Right lung (tissue), 5 donors: ENCODE measurements around the gene ITPKA. TPM values are rescaled to one million over a fixed set of nuclear protein-coding genes. Genes with fewer than 3 reads are reported as not detected.

Source experiments
- DNase-seq, 2 donors: peaks; one replicate each; pipeline ENCODE4 v3.0.0-alpha.2; 2013
- polyA plus RNA-seq, 5 donors: library from polyadenylated mRNA; unstranded; fragments of 120-200 nt; gene quantifications; one replicate each; pipeline versions ENCODE4 v1.2.1 to v1.2.3, GENCODE V29; 2013; ENCODE audit warnings: inconsistent platforms in 1 of 5, low replicate concordance in 1 of 5; ENCODE audit not compliant: insufficient read length in 5 of 5, insufficient read depth in 1 of 5

The ITPKA gene
- polyA plus RNA-seq, 5 donors = 1.0 to 1.6 (median 1.3) TPM

GRCh38 chr15:41489641-41490040, 4.0 kb upstream of the ITPKA start:
- DNase-seq = no peak

- no peak for DNase-seq
These were observed 3.3 kb upstream of the ITPKA start for GRCh38 chr15:41490355-41490754.

GRCh38 chr15:41491889-41492288, 1.8 kb upstream of the ITPKA start:
- no peak for DNase-seq

GRCh38 chr15:41492597-41493204, 973 bp upstream of the ITPKA start:
- DNase-seq = no peak

- no peak for DNase-seq
These were observed 172 bp downstream of the ITPKA start for GRCh38 chr15:41493902-41494189.

GRCh38 chr15:41494190-41494921, 682 bp downstream of the ITPKA start:
- DNase-seq = no peak

GRCh38 chr15:41494922-41495735, 1.5 kb downstream of the ITPKA start:
- no peak for DNase-seq

- DNase-seq = no peak
These were observed 2.3 kb downstream of the ITPKA start for GRCh38 chr15:41495736-41496599.

- no peak for DNase-seq
These were observed 5.0 kb downstream of the ITPKA start for GRCh38 chr15:41498657-41499056.

GRCh38 chr15:41499109-41499851, 5.6 kb downstream of the ITPKA start:
- no peak for DNase-seq

- DNase-seq = no peak
These were observed 7.7 kb downstream of the ITPKA start for GRCh38 chr15:41501191-41501917.

- DNase-seq = no peak
These were observed 8.5 kb downstream of the ITPKA start for GRCh38 chr15:41501931-41502794.

- no peak for DNase-seq
These were observed 9.4 kb downstream of the ITPKA start for GRCh38 chr15:41502795-41503668.

- no peak for DNase-seq
These were observed 10.0 kb downstream of the ITPKA start for GRCh38 chr15:41503669-41504010.

- no peak for DNase-seq
These were observed 11.2 kb downstream of the ITPKA start for GRCh38 chr15:41504751-41505492.

- no peak for DNase-seq
These were observed 12.1 kb downstream of the ITPKA start for GRCh38 chr15:41505776-41506175.

- no peak for DNase-seq
These were observed 13.2 kb downstream of the ITPKA start for GRCh38 chr15:41506796-41507341.
